Neural crest cell (in vitro differentiated cells): ENCODE measurements around the gene PTX3. TPM values are rescaled to one million over a fixed set of nuclear protein-coding genes. Genes with fewer than 3 reads are reported as not detected.

ENCODE experiments used
- DNase-seq: peaks from one replicate; pipeline ENCODE4 v3.0.0; 2021; ENCODE audit warnings: low read depth, mixed read lengths, low spot score
- H3K27ac Mint-ChIP-seq: one replicate; pipeline ENCODE4 v1.8.0; 2021; ENCODE audit warnings: mild to moderate bottlenecking, mixed read lengths; ENCODE audit not compliant: unreplicated experiment
- H3K27me3 Mint-ChIP-seq: 2 replicates; pipeline ENCODE4 v1.8.0; 2021; ENCODE audit warnings: low read depth, mild to moderate bottlenecking, mixed read lengths
- H3K36me3 Mint-ChIP-seq: 2 replicates; pipeline ENCODE4 v1.8.0; 2021; ENCODE audit warnings: low read depth, mild to moderate bottlenecking, mixed read lengths
- H3K4me1 Mint-ChIP-seq: 2 replicates; pipeline ENCODE4 v1.8.0; 2021; ENCODE audit warnings: mixed read lengths
- H3K4me3 Mint-ChIP-seq: one replicate; pipeline ENCODE4 v1.8.0; 2021; ENCODE audit warnings: mild to moderate bottlenecking, mixed read lengths
- H3K9me3 Mint-ChIP-seq: 2 replicates; pipeline ENCODE4 v1.8.0; 2021; ENCODE audit warnings: mixed read lengths
- long read RNA-seq: library from polyadenylated mRNA; unstranded; transcript quantifications from one replicate; pipeline ENCODE4 v2.0.0, GENCODE V29; 2020
- total RNA-seq: library from RNA; stranded (reverse); gene quantifications from 2 replicates; pipeline ENCODE4 v1.2.1, GENCODE V29; 2021
- TF ChIP-seq, protein P1 (sequence below): fragments of 200-600 bp; sonication (generic); conservative IDR thresholded peaks from 2 replicates; pipeline ENCODE4 v1.5.0; 2021; ENCODE audit warnings: antibody characterized with exemption, mild to moderate bottlenecking

PTX3 gene
- total RNA-seq: 41.1 and 45.6 TPM in 2 replicates
- long read RNA-seq, partial matches to known transcripts: 6 of 8 reads
- long read RNA-seq, other reads (novel, unspliced or antisense): 2 of 8 reads

DNA sequence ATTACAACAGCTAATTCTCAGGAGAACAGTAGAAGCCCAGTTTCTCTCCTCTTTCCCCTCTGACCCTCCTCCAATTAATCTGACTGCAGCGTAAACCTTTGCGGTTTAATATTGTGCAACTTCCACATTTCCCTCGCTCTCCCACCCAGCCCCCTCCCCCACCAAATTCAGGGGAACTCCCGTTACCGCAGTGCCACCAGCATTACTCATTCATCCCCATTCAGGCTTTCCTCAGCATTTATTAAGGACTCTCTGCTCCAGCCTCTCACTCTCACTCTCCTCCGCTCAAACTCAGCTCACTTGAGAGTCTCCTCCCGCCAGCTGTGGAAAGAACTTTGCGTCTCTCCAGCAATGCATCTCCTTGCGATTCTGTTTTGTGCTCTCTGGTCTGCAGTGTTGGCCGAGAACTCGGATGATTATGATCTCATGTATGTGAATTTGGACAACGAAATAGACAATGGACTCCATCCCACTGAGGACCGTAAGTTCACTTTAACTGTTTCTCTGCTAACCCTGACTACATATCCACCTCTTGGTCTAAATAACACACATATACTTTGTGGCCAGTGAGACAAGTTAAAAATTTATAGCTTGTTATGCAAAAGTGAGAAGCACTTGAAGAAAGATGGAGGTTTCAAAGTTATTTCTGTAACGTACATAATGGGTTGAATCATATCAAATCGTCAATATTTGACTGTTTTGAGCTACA lies at the start of gene PTX3:
PTX3 (plus strand) TSS at position 268 of the 709 bp plus-strand sequence; CDS start at position 352, 84 bp downstream.
- DNase-seq: peak; percentile 30
- Mint-ChIP-seq H3K4me3 (peak within 1 kb of the TSS; percentile 93), H3K36me3 (peaks cover 14% of the 10 kb centered on the region), H3K9me3 (no peaks in the 10 kb centered on the region), H3K27ac (peak within 1 kb of the TSS; percentile 99), H3K4me1 (peaks cover 38% of the 10 kb centered on the region), H3K27me3 (no peaks in the 10 kb centered on the region)
- TF ChIP-seq, protein P1, sequence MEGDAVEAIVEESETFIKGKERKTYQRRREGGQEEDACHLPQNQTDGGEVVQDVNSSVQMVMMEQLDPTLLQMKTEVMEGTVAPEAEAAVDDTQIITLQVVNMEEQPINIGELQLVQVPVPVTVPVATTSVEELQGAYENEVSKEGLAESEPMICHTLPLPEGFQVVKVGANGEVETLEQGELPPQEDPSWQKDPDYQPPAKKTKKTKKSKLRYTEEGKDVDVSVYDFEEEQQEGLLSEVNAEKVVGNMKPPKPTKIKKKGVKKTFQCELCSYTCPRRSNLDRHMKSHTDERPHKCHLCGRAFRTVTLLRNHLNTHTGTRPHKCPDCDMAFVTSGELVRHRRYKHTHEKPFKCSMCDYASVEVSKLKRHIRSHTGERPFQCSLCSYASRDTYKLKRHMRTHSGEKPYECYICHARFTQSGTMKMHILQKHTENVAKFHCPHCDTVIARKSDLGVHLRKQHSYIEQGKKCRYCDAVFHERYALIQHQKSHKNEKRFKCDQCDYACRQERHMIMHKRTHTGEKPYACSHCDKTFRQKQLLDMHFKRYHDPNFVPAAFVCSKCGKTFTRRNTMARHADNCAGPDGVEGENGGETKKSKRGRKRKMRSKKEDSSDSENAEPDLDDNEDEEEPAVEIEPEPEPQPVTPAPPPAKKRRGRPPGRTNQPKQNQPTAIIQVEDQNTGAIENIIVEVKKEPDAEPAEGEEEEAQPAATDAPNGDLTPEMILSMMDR: no peak

DNA sequence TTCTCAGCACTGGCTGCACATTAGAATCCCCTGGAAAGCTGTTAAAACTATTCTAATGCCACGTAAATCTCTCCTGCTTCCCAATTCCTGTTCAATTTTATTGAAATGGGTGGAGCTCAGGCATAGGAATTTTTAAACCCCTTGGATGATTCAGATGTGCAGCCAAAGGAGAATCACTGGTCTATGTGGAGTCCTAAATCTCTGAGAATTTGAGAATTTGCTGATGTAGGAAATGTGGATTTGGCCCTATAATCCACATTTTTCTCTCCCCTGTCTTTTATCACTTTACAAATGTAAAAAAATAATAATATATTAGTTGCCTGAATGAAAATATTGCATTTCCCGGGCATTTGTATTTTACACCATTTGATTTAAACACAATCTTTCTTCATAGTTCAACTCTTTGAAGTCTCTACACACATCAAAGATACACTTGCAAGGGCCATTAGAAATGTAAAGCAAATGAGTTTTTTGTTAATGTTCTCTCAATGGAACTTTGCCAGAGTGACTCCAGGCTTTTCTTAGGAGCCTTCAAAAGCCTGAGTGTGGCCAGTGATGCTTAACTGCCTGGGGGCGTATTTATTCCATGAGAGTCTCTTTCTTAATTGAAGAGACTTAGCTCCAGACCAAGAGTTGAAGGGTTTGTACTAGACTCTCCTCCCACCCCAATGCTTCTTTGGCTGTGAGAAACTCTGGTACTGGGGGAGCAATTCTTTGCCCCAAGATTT lies 48.8 kb upstream of the PTX3 start:
- TF ChIP-seq, protein P1: no peak
- DNase-seq: no peak
- no peaks in the 10 kb centered on the region for H3K27me3 Mint-ChIP-seq
- H3K9me3 Mint-ChIP-seq: peaks cover 12% of the 10 kb centered on the region
- peaks cover 14% of the 10 kb centered on the region for H3K36me3 Mint-ChIP-seq
- no peak overlapping the region for H3K27ac Mint-ChIP-seq
- peaks cover 44% of the 10 kb centered on the region for H3K4me1 Mint-ChIP-seq
- no peak overlapping the region for H3K4me3 Mint-ChIP-seq

DNA sequence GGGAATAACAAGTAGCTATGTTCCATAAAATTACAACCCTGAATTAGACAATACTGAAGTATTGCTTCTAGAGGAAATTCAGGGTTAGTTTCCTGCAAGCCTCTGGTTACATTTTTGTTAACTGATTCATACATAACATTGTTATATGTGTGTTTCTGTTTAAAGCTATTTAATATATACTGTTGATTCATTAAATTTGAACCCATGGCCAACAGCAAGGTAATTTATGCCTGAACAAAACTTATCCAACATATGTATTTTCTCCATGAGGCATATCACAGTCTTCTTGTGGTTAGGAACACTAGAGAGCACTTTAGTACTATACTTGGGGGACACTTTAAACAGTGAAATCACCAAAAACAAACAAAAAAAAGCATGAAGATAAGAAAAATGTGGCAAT lies 47.7 kb upstream of the PTX3 start:
- Mint-ChIP-seq H3K27ac (no peak overlapping the region), H3K36me3 (peaks cover 14% of the 10 kb centered on the region), H3K9me3 (peaks cover 14% of the 10 kb centered on the region), H3K4me1 (peaks cover 41% of the 10 kb centered on the region), H3K4me3 (no peak overlapping the region), H3K27me3 (no peaks in the 10 kb centered on the region)
- DNase-seq: no peak
- TF ChIP-seq, protein P1: no peak

DNA sequence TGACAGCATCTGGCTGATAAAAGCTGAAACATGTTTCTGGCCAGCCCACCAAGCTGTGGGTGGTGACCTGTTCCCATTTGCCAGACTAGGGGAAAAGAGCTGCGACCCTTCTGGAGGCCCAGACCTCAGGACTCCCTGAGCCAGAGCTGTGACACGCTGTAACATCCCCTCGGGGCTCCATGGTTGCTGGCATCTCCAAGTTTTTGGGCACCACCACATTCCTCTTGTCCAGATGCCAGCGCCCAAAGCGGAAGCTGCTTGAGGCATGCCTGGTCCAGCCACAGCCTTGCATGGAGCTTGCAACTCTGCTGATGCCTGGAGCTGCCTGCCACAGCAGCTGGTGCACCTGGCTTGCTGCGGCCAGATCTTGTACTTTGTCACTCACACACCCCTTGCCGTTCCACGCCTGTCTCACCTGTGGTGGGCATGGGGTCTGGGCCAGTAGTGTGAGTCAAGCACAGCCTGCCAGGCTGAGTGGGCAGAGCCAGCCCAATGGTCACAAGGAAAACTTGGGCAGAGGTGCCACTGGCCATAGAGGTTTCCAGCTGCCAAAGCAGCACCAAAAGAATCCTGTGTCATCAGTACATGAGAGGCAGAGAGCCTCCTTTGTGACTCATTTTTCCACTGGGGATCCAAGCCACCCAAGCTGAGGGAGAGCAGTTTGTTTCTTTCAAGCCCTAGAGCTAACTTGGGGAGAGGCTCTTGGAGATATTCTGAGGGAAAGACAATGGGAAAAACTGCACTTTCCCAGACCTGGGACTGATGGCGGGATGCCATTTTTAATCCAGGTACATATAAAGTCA lies 45.7 kb upstream of the PTX3 start:
- no peak overlapping the region for H3K4me3 Mint-ChIP-seq
- TF ChIP-seq, protein P1: no peak
- no peak overlapping the region for H3K27ac Mint-ChIP-seq
- H3K9me3 Mint-ChIP-seq: peaks cover 15% of the 10 kb centered on the region
- H3K36me3 Mint-ChIP-seq: peaks cover 17% of the 10 kb centered on the region
- no peaks in the 10 kb centered on the region for H3K27me3 Mint-ChIP-seq
- DNase-seq: no peak
- peaks cover 30% of the 10 kb centered on the region for H3K4me1 Mint-ChIP-seq

DNA sequence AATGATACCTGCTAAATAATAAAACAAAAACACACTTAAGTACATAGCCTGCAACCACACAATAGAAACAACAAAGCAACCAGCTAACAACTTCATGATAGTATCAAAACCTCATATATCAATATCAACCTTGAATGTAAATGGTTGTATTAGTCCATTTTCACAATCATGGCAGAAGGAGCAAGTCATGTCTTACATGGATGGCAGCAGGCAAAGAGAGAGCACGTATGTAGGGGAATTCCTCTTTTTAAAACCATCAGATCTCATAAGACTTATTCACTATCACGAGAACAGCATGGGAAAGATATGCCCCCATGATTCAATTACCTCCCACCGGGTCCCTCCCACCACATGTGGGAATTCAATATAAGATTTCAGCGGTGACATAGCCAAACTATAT lies 44.5 kb upstream of the PTX3 start:
- TF ChIP-seq, protein P1: no peak
- Mint-ChIP-seq H3K4me3 (no peak overlapping the region), H3K27me3 (no peaks in the 10 kb centered on the region), H3K27ac (no peak overlapping the region), H3K36me3 (peaks cover 24% of the 10 kb centered on the region), H3K4me1 (peaks cover 18% of the 10 kb centered on the region), H3K9me3 (peaks cover 17% of the 10 kb centered on the region)
- no peak for DNase-seq
